ENCODE data around the gene RAP1GAP. TPM values are rescaled to one million over a fixed set of nuclear protein-coding genes. Genes with fewer than 3 reads are reported as not detected.
"Not testable (repeated sequence)": the region's sequence is repeated elsewhere in the genome, so short reads cannot be mapped to it uniquely, and the experiment has no call there.

The RAP1GAP gene
- total RNA-seq, 1 donor from 2014 or later = 3.0 TPM

DNA sequence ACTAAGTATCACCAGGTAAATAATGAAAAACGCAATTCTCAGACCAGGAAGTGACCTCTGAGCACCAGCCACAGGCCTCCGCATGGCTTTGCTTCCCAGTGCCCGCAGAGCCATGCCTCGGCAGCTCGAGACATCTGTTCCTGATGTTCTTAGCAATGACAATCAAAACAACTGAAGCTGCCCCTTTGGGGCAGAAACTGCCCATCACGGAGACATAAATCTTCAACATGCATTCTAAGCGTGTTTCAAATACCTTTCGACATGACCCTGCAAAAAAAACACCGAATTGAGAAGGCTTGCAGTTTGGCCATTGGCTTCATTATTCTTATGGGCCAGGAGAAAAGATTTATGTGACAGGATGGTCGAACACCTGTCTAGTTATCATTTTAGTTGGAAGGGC, 5.8 kb upstream of the RAP1GAP start:
- ATAC-seq = no peak

DNA sequence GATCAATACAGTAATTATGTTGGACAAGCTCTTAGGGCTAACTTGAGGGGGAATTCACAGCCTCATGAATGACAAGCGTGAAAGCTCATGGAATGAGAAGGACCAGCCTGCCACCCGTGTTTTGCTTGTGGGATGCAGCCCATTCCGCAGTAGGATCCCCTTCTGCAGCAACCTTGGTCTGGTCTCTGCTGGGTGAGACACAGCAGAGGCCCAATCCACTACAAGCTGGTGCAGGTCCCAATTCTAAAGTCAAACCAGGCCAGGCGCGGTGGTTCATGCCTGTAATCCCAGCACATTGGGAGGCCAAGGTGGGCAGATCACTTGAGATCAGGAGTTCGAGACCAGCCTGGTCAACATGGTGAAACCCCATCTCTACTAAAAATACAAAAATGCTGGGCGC, 4.7 kb upstream of the RAP1GAP start:
- not testable (repeated sequence) for ATAC-seq

DNA sequence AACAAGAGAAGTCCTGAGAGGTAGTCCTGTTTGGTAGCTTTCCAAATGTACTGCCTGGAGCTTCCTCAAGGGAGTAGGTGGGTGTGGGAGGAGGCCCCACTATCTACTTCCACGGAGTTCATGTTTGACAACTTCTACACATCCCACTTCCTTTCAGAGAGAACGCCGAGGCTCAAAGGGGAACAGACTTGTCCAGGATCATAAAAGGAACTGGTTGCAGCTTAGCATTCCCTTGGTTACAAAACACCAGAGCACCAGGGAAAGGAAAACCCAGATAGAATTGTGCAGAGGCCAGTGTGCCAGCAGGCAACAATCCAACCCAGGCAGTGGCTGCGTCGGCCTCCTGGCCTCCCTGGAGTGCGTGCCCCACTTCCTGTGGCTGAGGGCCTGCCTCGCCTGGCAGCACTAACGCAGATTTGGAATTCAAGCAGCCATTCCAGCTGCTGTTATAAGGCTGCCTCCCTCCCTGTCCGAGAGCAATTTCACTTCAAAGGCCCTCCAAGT, 4.2 kb upstream of the RAP1GAP start:
- ATAC-seq = no peak

DNA sequence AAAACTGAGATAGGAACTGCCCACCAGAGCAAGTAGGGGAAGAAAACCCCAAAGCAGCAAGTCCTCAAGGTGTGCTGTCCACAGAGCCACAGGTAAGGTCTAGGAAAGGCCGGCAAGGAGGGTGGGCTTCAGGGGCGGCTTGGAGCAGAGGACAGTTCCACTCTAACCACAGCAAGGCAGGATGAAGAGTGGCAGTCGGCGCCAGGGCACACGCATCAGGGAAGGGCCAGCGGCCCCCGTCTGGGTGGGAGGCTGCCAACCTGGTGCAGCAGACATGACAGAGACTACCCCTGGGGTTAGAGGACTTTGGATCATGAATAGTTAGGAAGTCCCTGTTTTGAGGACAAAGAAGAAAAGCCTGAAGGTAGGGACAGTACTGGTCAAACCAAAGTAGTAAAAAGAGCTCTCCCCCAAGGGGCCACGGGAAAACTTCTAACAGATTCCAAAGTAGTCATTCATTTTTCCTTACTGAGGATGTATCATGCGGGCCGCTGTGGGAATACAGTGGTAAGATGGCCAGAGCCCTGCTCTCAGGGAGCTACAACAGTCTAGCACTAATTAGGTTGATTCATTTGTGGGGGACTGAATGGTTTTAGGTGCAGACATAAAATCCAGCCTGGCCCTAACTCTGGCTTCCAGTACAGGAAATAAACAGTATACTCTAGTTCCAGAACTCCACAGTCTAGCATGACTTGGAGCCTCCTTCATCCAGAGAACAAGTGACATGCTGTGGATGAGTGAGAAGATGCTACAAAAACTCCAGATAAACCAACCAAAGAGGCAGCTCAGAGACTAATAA, 3.5 kb upstream of the RAP1GAP start:
- no peak for ATAC-seq

DNA sequence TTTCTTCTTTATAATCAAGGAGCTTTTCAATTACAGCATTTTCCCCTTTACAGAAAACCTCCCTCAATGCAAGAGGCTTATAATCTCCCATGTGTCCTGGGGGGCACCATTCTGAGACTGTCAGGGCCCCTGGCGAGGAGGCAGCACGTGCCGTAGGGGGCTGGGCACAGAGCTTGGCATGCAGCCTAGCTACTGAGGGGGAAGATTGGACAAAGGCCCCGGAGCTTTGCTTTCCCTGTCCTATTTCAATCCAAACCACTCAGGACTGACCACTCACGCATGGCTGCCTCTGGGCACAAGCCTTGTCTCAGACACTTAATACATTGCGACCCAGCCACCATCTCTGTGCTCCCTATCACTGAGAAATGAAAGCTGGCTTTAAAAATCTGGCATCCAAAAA, 2.8 kb upstream of the RAP1GAP start:
- no peak for ATAC-seq

DNA sequence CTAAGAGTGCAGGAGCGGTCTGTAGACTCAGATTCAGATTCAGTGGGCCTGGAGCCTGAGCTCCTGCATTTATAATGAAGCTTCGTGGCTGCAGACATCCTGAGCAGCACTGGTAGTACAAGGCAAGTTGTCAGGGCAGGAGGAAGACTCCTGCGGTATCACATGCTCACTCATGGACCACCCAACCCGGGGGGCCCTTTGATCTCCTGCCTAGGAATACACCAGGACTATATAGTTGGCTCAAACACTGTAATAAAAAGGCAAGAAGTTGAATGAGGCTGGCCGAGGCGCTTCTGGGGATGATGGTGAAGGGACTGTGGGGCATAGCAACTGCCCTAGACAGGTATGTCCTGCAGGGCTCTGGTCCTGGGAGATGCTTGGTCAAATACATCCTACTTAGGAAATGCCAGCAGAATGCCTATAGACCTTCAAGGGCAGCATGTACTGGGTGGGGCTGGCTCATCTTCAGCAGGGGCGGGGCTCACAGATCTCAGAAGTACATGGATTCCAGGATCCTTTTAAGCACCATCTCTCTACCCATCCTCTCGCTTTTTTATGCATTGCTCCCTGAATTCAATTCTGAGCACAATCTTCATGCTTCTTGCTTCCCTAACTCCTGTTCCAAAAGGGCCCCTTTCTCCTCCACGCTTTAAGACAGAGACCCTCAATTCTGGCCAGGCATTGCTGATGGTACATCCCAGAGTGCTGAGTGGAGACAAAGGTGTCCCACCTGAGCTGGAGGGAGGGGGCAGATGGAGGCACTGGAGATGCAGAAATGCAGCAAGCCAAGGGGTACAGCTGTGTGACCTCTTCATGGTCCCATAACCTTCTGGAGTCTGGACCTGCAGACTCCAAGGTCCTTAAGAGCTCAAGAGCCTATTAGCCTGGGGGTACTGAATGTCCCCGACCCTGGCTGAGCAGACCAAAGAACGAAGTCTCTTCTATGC, 2.1 kb upstream of the RAP1GAP start:
- no peak for ATAC-seq

DNA sequence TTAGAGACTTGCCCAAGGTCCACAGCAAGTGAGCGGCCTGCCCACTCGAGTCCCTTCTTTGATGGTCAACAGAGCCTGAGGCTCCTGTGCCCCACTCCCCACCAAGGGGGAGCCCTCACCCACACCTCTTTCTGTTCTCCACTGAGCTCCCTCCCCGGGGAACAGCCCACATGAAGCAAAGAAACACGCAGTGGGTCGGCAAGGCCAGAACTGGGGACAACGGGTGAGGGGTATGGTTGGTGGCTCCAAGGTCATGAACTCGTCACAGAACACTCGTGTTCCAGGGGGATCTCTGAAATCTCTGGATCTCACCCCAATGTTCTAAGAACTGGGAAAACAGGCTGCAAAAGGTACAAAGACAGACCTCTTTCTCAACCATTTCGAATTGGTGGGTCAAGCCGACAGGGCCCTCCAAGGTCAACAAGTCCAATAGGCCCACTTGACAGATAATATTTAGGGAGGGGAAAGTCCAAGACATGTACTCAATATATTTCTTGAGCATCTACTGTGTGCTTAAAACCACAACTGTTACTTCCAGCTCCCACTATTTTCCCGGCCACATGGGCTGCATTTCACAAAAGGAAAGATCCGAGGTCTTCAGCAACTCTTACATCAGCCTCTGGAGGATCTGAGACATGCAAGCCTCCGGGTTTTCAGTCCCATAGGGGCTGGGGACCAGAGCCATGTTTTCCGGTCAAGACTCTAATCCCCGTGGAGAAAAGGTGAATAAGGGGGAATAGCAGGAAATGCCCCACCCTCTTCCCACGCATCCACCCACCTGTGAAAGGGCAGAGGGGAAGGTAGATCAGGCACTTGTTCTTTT, 1.1 kb upstream of the RAP1GAP start:
- no peak for ATAC-seq

DNA sequence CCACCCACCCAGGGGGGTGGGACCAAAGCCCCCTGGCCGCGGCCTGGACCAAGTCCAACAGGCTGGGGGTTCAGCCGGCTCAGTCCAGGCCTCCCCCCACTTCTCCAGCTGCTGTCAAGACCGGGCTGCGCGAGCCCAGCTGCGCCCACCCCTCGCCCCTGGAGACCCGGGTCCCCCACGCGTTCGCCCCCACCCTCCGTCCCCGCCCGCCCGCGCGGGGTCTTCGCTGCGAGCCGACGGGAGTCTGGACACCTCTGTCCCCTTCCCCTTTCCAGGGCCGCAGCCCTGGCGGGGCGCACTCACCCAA, 253 bp downstream of the RAP1GAP start:
- peak; percentile 1 for ATAC-seq

DNA sequence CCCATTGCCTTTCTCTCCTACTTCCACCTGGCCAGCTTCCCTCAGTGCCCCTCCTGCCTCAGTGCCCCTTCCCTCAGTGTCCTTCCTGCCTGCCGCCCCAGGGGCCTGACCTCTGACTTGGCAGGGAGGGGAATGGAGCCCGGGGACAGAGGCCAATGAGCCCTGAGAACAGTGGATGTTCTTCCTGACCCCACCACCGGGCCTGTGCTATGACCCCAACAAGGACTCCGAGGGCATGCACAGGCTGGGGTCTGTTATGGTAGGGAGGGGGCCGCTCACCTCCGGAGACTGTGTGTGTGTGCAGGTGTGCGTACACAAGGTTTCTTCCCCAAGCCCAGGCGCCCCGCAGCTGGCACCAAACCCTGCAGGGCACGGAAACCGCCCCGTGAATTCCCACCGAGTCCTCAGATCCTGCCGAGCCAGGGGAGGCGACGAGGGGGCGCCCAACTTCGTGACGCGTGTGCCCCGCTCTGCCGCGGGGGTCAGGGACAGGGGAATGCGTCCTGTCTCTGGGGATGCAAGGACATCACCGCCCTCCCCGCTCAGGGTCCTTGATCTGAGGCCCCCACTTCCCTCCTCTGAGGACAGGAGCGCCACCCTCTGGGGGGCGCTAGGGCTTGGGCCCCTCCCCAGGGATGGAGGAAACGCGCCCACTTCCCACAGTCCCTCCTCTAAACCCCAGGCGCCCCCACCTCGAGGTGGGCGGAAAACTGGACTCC, 766 bp downstream of the RAP1GAP start:
- ATAC-seq = no peak

DNA sequence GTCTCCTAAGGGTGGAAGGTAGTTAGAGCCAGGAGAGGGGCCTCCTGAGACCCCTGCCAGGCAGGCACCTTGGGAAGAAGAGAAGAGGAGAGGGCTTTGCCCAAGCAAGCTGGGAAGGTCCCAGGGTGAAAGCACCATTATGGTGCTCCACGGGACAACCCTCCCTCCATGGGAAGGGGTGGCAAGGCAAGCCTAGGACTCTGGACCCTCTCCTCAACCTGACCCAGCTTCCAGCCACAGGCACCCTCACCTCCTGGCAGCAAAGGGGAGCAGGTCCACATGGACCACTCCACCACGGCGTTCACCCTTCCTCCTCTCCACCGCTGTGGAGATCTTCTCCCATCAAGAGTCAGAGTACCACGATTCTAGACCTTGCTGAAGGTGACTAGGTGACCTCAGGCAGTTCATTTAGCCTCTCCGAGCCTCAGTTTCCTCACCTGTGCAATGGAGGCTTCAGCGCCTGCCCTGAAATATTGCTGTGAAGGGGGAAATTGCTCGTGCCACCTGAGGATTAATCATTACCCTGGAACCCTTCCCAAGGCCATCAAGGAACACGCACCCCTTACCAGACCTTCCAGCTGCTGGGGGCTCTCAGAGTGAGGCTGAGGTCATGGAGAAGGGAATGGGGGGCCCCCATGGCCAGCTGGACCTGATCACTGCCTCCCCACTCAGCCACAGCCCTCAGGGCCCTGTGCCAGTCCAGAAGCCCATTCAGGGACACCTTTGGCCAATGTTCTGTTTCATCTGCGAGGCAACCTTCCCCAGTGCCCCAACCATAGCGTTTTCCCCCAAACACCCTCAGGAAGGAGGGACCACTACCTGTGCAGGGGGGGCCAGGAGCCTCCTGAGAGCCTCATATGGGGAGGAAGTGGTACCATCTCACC, 1.6 kb downstream of the RAP1GAP start:
- ATAC-seq = no peak

DNA sequence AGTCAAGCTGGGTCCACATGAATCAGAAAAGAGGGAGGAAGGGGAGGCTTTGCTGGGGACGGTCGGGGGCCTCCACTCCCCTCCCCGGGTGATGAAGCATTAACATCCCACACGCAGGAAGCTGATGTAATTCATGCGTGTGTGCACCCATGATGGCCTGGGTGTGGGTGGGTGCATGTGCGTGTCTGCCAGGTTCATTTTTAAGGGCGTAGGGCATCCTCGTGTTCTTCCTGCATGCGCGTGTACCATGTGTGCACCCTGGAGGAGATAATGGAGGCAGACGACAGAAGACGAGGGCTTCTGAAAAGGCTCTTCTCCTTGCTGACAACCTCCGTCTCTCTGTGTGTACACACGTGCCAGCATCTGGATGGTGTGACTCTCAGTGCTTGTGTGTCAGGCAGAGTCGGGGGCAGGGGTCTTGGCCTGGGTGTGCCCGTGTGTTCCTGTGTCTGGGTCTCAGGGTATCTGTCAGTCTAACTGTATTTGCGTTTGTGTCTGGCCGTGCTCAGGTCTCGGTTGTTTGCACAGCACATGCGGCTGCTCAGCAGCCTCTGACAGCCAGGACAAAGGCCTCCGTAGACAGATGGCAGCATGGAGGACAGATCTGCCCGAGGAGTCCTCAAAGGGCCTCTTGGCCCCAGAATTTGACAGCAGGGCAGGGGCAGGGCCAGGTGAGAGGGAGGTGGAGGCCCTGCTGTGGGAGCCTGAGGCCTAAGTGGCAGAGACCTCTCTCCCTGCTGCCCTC, 2.4 kb downstream of the RAP1GAP start:
- ATAC-seq = no peak

DNA sequence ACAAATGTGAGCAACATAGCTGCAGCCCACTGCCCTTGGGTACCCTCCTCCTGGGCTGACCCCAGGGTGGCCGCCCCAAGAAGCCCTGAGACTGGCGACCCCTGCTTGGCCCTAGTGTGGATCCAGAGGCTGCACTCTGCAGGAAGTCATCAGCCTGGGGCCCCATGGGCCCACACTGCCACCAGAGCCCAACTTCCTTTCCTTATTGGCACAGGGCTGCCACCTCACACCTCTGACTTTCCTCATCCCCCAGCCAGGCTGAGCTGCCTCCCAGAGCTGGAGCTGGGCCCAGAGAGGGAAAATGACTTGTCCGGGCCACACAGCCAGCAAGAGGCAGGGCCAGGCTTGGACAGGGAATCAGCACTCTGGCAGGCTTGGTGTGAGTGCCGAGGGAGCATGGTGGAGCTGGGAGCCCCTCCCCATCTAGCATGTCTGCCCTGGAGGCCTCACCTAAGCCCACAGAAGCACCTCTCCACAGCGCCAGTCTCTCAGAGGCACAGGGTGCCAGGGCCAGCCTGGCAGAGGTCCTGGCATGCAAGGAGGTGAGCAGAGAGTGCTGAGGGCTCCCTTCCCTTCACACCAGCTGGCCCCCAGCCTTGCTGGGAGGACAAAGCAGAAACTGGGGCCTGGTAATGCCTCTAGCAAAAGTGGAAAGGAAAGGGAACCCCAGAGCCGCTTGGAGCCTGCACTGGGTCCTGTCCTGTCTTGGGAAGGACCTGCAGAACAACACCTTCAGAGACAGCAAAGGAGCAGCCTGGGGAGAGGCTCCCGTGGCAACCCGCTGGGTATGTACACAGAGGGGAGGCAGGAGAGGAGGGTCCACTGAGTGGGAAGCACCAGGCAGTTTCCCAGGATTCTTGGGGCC, 3.2 kb downstream of the RAP1GAP start:
- ATAC-seq = peak; percentile 4

DNA sequence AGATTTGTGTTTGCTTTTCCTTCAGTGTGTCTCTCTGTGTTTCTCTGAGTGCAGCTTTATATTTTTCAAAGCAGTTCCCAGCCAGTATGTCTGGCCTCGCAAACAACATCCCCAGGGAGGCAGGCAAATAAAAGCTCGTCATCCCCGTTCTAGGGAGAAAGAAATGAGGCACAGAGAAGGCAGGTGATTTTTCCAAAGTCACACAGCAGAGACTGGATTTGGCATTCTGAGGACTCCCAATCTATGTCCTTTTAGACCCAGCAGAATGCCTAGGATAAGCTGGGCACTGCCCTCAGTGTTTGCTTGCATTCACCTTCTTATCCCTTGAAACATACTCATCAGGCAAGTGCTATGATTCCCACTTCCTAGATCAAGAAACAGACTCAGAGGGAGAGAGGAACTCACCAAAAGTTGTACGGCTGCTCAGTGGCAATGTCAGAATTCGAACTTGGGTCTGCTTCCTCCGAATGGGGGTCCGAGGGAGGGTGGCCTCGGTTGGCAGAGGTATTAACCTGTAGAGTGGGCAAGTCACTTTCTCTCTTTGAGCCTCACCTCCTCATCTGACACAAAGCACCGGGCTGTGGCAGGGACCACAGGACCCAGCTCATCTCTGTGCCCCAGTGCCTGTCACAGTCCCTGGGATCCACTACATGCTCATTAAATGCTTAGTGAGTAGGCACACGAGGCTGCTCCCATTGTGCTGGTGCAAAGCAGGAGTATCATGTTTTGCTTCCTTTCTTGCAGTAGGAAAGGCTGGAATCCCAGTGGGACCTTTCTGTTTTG, 4.2 kb downstream of the RAP1GAP start:
- no peak for ATAC-seq

DNA sequence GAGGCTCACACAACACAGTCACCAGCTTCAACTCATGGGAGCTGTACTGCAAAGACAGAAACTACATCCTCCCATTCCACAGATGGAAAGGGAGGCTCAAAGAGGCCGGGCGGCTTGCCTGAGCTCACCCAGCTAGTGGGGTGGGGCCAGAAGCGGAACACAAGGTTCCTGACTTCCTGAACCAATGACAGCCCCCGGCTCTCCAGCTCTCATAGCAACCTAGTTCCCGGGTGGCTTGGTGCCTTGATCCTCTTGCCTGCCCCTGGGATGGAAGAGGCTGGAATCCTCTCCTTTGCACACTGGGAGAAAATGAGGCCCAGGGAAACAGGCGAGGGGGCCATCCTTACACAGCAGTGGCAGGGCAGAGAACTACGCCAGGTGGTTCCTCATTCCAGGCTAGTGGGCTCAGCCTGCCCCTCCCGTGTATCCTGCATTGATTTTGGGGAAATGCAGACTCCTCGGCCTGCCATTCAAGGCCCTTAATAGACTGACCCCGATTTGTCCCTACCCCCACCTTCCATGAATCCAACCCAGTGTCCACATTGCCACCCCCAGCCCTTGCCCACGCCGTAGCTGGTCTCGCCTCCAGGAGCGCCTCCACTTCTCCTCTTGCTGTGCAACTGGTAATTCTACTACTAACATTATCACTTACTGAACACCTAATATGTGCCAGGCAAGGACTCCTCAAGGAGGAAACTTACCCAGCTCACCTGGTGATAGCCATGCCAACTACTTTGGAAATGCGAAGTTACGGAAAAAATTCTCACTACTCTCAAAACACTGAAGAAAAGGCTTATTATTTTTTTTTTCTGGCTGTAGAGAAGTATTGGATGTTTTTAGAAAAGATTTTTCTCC, 5.0 kb downstream of the RAP1GAP start:
- ATAC-seq = no peak

DNA sequence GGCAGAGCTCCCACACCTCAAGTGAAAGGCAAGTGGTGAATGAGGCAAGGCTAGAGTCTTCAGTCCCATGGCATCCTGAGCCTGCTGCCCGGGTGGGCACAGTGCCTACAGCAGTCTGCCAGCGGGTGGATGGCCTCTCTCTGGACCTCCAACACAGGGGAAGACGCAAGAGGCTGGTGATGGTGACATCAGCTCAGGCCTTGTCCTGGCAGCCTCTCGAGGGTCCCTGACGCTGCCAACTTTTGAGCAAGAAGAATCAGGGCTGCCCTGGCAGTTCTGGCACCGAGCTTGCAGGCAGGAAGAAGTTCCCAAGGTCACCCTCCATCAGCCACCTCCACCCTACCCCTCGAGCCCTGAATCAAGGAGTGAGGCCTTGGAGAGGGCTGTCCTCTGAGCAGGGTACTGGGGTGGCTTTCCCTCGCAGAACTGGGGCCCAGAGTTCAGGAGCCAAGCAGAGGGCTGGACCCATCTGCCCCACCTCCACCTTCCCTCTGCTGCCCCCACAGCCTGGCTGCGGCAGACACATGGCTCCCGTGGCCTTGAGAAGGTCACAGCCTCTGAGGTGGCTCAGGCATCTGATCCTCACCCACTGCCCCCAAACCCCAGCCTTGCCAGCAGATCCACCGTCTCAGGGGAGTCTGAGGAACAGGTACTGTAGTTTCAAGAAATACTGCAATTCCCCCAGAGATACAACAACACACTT, 5.8 kb downstream of the RAP1GAP start:
- no peak for ATAC-seq

DNA sequence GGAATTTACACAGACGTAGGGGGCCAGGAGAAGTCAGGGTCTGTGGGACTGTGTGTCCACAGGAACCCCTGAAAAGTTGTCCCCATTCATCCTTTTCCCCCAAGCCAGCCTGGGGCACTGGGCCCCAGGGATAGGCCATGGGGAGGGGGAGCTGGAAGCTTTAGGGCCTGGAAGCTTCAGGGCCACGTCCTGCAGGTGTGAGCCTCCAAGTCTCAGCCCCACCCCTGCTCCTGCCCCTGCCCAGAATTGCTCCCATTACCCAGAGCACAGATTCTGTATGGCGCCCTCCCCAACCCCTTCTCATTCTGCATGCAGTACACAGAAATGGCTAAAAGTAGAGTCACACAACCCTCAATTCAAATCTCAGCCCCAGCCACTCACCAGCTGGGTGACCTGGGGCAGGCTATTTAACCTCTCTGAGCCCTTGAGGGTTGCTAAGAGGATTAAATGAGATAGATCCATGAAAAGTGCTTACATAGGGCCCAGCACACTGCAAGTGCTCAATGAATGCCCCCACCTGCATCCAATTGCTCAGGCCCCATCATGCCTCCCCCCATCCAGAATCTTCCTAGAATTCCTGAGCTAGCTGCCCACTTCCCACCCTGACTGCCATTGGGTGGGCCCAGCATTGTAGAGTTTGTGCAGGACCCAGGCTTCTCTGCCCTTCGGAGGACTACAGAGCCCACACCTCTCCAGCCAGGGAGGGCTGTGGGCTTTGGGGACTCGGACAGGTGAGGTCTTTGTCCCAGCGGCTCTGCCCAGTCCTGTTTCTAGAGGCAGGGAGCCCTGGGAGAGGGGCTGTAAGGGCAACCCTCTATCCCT, 6.5 kb downstream of the RAP1GAP start:
- ATAC-seq = no peak

All from esophagus mucosa (tissue), 1 donor.